ENCODE measurements around the gene SRPK2.

- TF ChIP-seq, protein P1, sequence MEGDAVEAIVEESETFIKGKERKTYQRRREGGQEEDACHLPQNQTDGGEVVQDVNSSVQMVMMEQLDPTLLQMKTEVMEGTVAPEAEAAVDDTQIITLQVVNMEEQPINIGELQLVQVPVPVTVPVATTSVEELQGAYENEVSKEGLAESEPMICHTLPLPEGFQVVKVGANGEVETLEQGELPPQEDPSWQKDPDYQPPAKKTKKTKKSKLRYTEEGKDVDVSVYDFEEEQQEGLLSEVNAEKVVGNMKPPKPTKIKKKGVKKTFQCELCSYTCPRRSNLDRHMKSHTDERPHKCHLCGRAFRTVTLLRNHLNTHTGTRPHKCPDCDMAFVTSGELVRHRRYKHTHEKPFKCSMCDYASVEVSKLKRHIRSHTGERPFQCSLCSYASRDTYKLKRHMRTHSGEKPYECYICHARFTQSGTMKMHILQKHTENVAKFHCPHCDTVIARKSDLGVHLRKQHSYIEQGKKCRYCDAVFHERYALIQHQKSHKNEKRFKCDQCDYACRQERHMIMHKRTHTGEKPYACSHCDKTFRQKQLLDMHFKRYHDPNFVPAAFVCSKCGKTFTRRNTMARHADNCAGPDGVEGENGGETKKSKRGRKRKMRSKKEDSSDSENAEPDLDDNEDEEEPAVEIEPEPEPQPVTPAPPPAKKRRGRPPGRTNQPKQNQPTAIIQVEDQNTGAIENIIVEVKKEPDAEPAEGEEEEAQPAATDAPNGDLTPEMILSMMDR (IDR thresholded peaks at IDR 0.05; ENCODE audit: low read length) = no peak
- TF ChIP-seq EZH2 (IDR thresholded peaks at IDR 0.05; ENCODE audit: borderline replicate concordance, low read length) = no peak
Observed at GRCh38 chr7:105355701-105356100, 33.0 kb downstream of the SRPK2 start.

All from OCI-LY1 (cell line).